ENCODE results near the gene COX7A2L.

Gene COX7A2L

GRCh38 chr2:42317945-42318344 lies 43.1 kb downstream of the COX7A2L start:
- DNase-seq (ENCODE audit: low read depth): no peak

- no peak for DNase-seq (ENCODE audit: low read depth)
Measured at GRCh38 chr2:42317486-42317885, 43.5 kb downstream of the COX7A2L start.

GRCh38 chr2:42316910-42317309 lies 44.1 kb downstream of the COX7A2L start:
- no peak for DNase-seq (ENCODE audit: low read depth)

GRCh38 chr2:42315844-42316470 lies 45.1 kb downstream of the COX7A2L start:
- DNase-seq (ENCODE audit: low read depth): no peak

GRCh38 chr2:42314892-42315468 lies 46.0 kb downstream of the COX7A2L start:
- DNase-seq (ENCODE audit: low read depth): no peak

GRCh38 chr2:42312106-42312505 lies 48.9 kb downstream of the COX7A2L start:
- no peak for DNase-seq (ENCODE audit: low read depth)

GRCh38 chr2:42310007-42310515 lies 51.0 kb downstream of the COX7A2L start:
- no peak for DNase-seq (ENCODE audit: low read depth)

GRCh38 chr2:42309366-42309765 lies 51.7 kb downstream of the COX7A2L start:
- no peak for DNase-seq (ENCODE audit: low read depth)

- DNase-seq (ENCODE audit: low read depth): no peak
Measured at GRCh38 chr2:42307180-42307579, 53.8 kb downstream of the COX7A2L start.

GRCh38 chr2:42304059-42304713 lies 56.8 kb downstream of the COX7A2L start:
- DNase-seq (ENCODE audit: low read depth): no peak

GRCh38 chr2:42303252-42303651 lies 57.8 kb downstream of the COX7A2L start:
- DNase-seq (ENCODE audit: low read depth): no peak

- no peak for DNase-seq (ENCODE audit: low read depth)
Measured at GRCh38 chr2:42300527-42300926, 60.5 kb downstream of the COX7A2L start.
